Sigmoid colon (tissue), 7 donors: ENCODE data around the gene PTPA. TPM values are rescaled to one million over a fixed set of nuclear protein-coding genes. Genes with fewer than 3 reads are reported as not detected.

Source experiments
- DNase-seq: peaks from one replicate; pipeline ENCODE4 v3.0.0-alpha.2; 2019
- H3K27ac ChIP-seq, 4 donors: fragments of 200-600 bp; sonication (generic); one replicate each; pipeline ENCODE4 v1.5.1; 2016 to 2019; ENCODE audit warnings: mild to moderate bottlenecking in 1 of 4
- H3K27me3 ChIP-seq, 3 donors: fragments of 200-600 bp; sonication (generic); one replicate each; pipeline ENCODE4 v1.5.1; 2019; ENCODE audit warnings: mild to moderate bottlenecking in 1 of 3
- H3K36me3 ChIP-seq, 4 donors: fragments of 200-600 bp; sonication (generic); one replicate each; pipeline ENCODE4 v1.5.1; 2016 to 2019
- H3K4me1 ChIP-seq, 4 donors: fragments of 200-600 bp; sonication (generic); one replicate each; pipeline ENCODE4 v1.5.1; 2017 to 2019
- H3K4me3 ChIP-seq, 4 donors: fragments of 200-600 bp; sonication (generic); one replicate each; pipeline ENCODE4 v1.5.1; 2017 to 2019; ENCODE audit warnings: mild to moderate bottlenecking in 2 of 4, moderate library complexity in 1 of 4
- H3K9me3 ChIP-seq, 4 donors: fragments of 200-600 bp in 3 of 4; sonication (generic) in 3 of 4; one replicate each; pipeline versions ENCODE4 v1.5.1 to v1.6.1; 2013 to 2019
- CTCF ChIP-seq, 4 experiments: fragments of 450-650 bp in 3 of 4; fragments of 200-600 bp in 1 of 4; IDR thresholded peaks; one replicate each; pipeline ENCODE4 v1.5.1; 2016 to 2019; ENCODE audit warnings: antibody characterized with exemption in 4 of 4, mild to moderate bottlenecking in 3 of 4, moderate library complexity in 2 of 4
- EP300 ChIP-seq, 4 donors: sonication (generic); formaldehyde crosslinking; IDR thresholded peaks; one replicate each; pipeline ENCODE4 v1.6.1; 2017; ENCODE audit warnings: antibody characterized with exemption in 4 of 4
- POLR2A ChIP-seq, 2 donors: fragments of 450-650 bp; IDR thresholded peaks; one replicate each; pipeline ENCODE4 v1.6.1; 2016; ENCODE audit warnings: antibody characterized with exemption in 2 of 2, mild to moderate bottlenecking in 2 of 2, moderate library complexity in 2 of 2
- POLR2AphosphoS5 ChIP-seq, 4 donors: sonication (generic); formaldehyde crosslinking; IDR thresholded peaks; one replicate each; pipeline ENCODE4 v1.6.1; 2017; ENCODE audit warnings: antibody characterized with exemption in 4 of 4
- WGBS, 2 donors: extraction: QIAGEN DNeasy Blood & Tissue Kit; methylation state at CpG; one replicate each; pipeline ENCODE4 v1.1.7; 2013; 5-methylcytosine and 5-hydroxymethylcytosine counted together
- intact Hi-C: fragments of 100-400 bp; cut with DNase I; formaldehyde crosslinking; loops from one replicate; pipeline ENCODE4 v1.15.1; 2023
- polyA plus RNA-seq, 3 donors: library from polyadenylated mRNA; stranded (reverse); fragments of 200-250 nt; gene quantifications; one replicate each; pipeline ENCODE4 v1.2.3, GENCODE V29; 2013
- total RNA-seq, 4 donors: library from RNA; depleted of rRNA; stranded (reverse); fragments of >200 nt; gene quantifications; one replicate each; pipeline ENCODE4 v1.1.0, GENCODE V29; 2016
- donor health status: healthy with polysubstance abuse.
- donor health status: Bipolar disorder and iron deficiency.
- donor health status: healthy.

Gene PTPA
- total and polyA plus RNA-seq, 7 donors = 50.2 to 141 (median 78.5) TPM

- TF ChIP-seq EP300 (IDR thresholded peaks at IDR 0.05) (no peak), POLR2AphosphoS5 (IDR thresholded peaks at IDR 0.05) (no peak), POLR2A (IDR thresholded peaks at IDR 0.05) (no peak), CTCF (IDR thresholded peaks at IDR 0.05) (no peak)
- Histone ChIP-seq H3K4me3 (no peak overlapping the region), H3K27me3 (no peaks in the 10 kb centered on the region), H3K27ac (no peak overlapping the region), H3K4me1 (peaks cover 0 to 7% (median 6%) of the 10 kb centered on the region in 4 donors), H3K9me3 (no peaks in the 10 kb centered on the region), H3K36me3 (no peaks in the 10 kb centered on the region)
- WGBS, 2 donors = 71 to 83% methylated on average over 5 of the region's 5 CpGs
- intact Hi-C loops = no loop called here
- DNase-seq = no peak
Measured at GRCh38 chr9:129181246-129181645, 70.0 kb downstream of the PTPA start.

- H3K4me1 ChIP-seq = peaks cover 0 to 7% (median 6%) of the 10 kb centered on the region in 4 donors
- WGBS, 2 donors = 40 to 75% methylated on average over 4 of the region's 4 CpGs
- no peaks in the 10 kb centered on the region for H3K9me3 ChIP-seq
- H3K4me3 ChIP-seq = no peak overlapping the region
- H3K36me3 ChIP-seq = no peaks in the 10 kb centered on the region
- DNase-seq = no peak
- no peak overlapping the region for H3K27ac ChIP-seq
- intact Hi-C loops = no loop called here
- no peak for TF ChIP-seq POLR2A (IDR thresholded peaks at IDR 0.05)
- TF ChIP-seq CTCF (IDR thresholded peaks at IDR 0.05) = no peak
- TF ChIP-seq EP300 (IDR thresholded peaks at IDR 0.05) = no peak
- TF ChIP-seq POLR2AphosphoS5 (IDR thresholded peaks at IDR 0.05) = no peak
- H3K27me3 ChIP-seq = no peaks in the 10 kb centered on the region
Measured at GRCh38 chr9:129182122-129182521, 70.9 kb downstream of the PTPA start.

- H3K27me3 ChIP-seq = no peaks in the 10 kb centered on the region
- 69 to 80% methylated on average over 20 of the region's 20 CpGs for WGBS, 2 donors
- H3K4me1 ChIP-seq = peaks cover 0 to 7% (median 6%) of the 10 kb centered on the region in 4 donors
- no peaks in the 10 kb centered on the region for H3K9me3 ChIP-seq
- TF ChIP-seq CTCF (IDR thresholded peaks at IDR 0.05) (peak in 2 of 4 experiments; percentile 19 to 32), POLR2A (IDR thresholded peaks at IDR 0.05) (no peak)
- no peaks in the 10 kb centered on the region for H3K36me3 ChIP-seq
- no peak overlapping the region for H3K4me3 ChIP-seq
- no peak for DNase-seq
- intact Hi-C loops = no loop called here
- H3K27ac ChIP-seq = no peak overlapping the region
Measured at GRCh38 chr9:129182625-129183494, 71.6 kb downstream of the PTPA start.

GRCh38 chr9:129183495-129184218 is 72.4 kb downstream of the PTPA start:
- intact Hi-C loops = no loop called here
- no peaks in the 10 kb centered on the region for H3K27me3 ChIP-seq
- no peak for DNase-seq
- H3K9me3 ChIP-seq = no peaks in the 10 kb centered on the region
- TF ChIP-seq POLR2AphosphoS5 (IDR thresholded peaks at IDR 0.05) (no peak), CTCF (IDR thresholded peaks at IDR 0.05) (no peak), EP300 (IDR thresholded peaks at IDR 0.05) (no peak), POLR2A (IDR thresholded peaks at IDR 0.05) (no peak)
- 18 to 64% methylated on average over 6 of the region's 6 CpGs for WGBS, 2 donors
- H3K27ac ChIP-seq = no peak overlapping the region
- H3K36me3 ChIP-seq = no peaks in the 10 kb centered on the region
- H3K4me3 ChIP-seq = no peak overlapping the region
- peaks cover 0 to 2% (median 1%) of the 10 kb centered on the region in 4 donors for H3K4me1 ChIP-seq
